ENCODE results near the gene ARRDC4. TPM values are rescaled to one million over a fixed set of nuclear protein-coding genes. Genes with fewer than 3 reads are reported as not detected.

The ARRDC4 gene
- total RNA-seq, 1 experiment from 2014 or later, result 8.7 TPM

GRCh38 chr15:97915261-97915660 lies 45.2 kb upstream of the ARRDC4 start:
- Histone ChIP-seq H2BK5ac (ENCODE audit: insufficient read length, low read length) (no peak overlapping the region), H2BK12ac (ENCODE audit: insufficient read length, low read depth, low read length) (no peak overlapping the region), H2AK5ac (ENCODE audit: insufficient read length, low read length) (no peak overlapping the region), H2BK15ac (ENCODE audit: low read depth, low read length) (no peak overlapping the region), H3K9ac (ENCODE audit: extremely low read depth, insufficient read length, low read length) (no peak overlapping the region), H4K8ac (replicated peaks; ENCODE audit: insufficient read length, low read depth, low read length) (no peak overlapping the region), H2BK20ac (ENCODE audit: low read depth, low read length, poor library complexity, severe bottlenecking) (no peak overlapping the region), H3K79me2 (ENCODE audit: insufficient read depth, low read length) (no peaks in the 10 kb centered on the region), H3K56ac (ENCODE audit: insufficient read length, low read depth, low read length) (no peak overlapping the region), H2BK120ac (ENCODE audit: low read depth, low read length, poor library complexity, severe bottlenecking) (no peak overlapping the region), H3K9me3 (ENCODE audit: control insufficient read depth, low read depth, low read length) (no peaks in the 10 kb centered on the region), H3K23me2 (ENCODE audit: insufficient read length, low read depth, low read length, poor library complexity, severe bottlenecking) (no peaks in the 10 kb centered on the region), H2AFZ (ENCODE audit: low read length) (no peak overlapping the region), H3K79me1 (ENCODE audit: insufficient read depth, low read depth, low read length, poor library complexity, severe bottlenecking) (no peaks in the 10 kb centered on the region), H3K4ac (ENCODE audit: low read depth, low read length) (no peak overlapping the region), H3K27me3 (ENCODE audit: insufficient read depth, low read length) (no peaks in the 10 kb centered on the region), H3K14ac (ENCODE audit: insufficient read depth, low read length) (no peak overlapping the region), H3K23ac (ENCODE audit: insufficient read length, low read depth, low read length) (no peak overlapping the region), H3K4me2 (ENCODE audit: insufficient read depth, insufficient read length, low read length) (no peak overlapping the region), H3K27ac (ENCODE audit: insufficient read length, low read depth, low read length) (no peak overlapping the region), H4K20me1 (ENCODE audit: control insufficient read depth, insufficient read depth, insufficient read length) (no peaks in the 10 kb centered on the region), H3K4me1 (ENCODE audit: insufficient read depth, low read length) (no peaks in the 10 kb centered on the region), H4K91ac (ENCODE audit: insufficient read length, low read depth, low read length) (no peak overlapping the region), H3K18ac (ENCODE audit: insufficient read length, low read depth, low read length) (no peak overlapping the region), H4K5ac (ENCODE audit: insufficient read length, low read depth, low read length) (no peak overlapping the region), H3T11ph (ENCODE audit: low read length) (no peak overlapping the region)
- no peak for DNase-seq
- no peak overlapping the region for H3K4me3 Mint-ChIP-seq
- no peaks in the 10 kb centered on the region for H3K36me3 Mint-ChIP-seq (ENCODE audit: insufficient read depth in 1 of 3, low read depth in 3 of 3)
- no peak overlapping the region for H3K27ac Mint-ChIP-seq
- peaks cover 12% of the 10 kb centered on the region for H3K27me3 Mint-ChIP-seq (ENCODE audit: low read depth)
- no peak for TF ChIP-seq CTCF (conservative IDR thresholded peaks at IDR 0.05)
- no peaks in the 10 kb centered on the region for H3K4me1 Mint-ChIP-seq
- H3K9me3 Mint-ChIP-seq, result no peaks in the 10 kb centered on the region; a peak in 1 of 5 replicates
- WGBS (ENCODE audit: extremely low coverage, insufficient read length, low lambda C conversion rate), result no CpG with 5 or more reads among the region's 5 CpGs
